Measurements from ENCODE around the gene FAM187B.

GRCh38 chr19:35254341-35255297, 26.1 kb upstream of the FAM187B start:
- TF ChIP-seq ZNF148 (tag by site-specific recombination; IDR thresholded peaks at IDR 0.05; ENCODE audit: borderline replicate concordance), result no peak
- TF ChIP-seq REST (tag by site-specific recombination; IDR thresholded peaks at IDR 0.05), result no peak
- no peak for TF ChIP-seq CTCF (tag by site-specific recombination; IDR thresholded peaks at IDR 0.05)
- TF ChIP-seq ZNF394 (tag by site-specific recombination; IDR thresholded peaks at IDR 0.05; ENCODE audit: borderline replicate concordance), result no peak
- TF ChIP-seq ZNF416 (tag by site-specific recombination; IDR thresholded peaks at IDR 0.05), result no peak
- no peak for TF ChIP-seq ZNF514 (tag by site-specific recombination; IDR thresholded peaks at IDR 0.05)
- TF ChIP-seq YY1 (tag by site-specific recombination; IDR thresholded peaks at IDR 0.05), result no peak
- TF ChIP-seq GLIS2 (tag by site-specific recombination; IDR thresholded peaks at IDR 0.05), result no peak
- TF ChIP-seq ZNF184 (tag by site-specific recombination; IDR thresholded peaks at IDR 0.05), result no peak
